ENCODE data around the gene IGF2BP2. TPM values are rescaled to one million over a fixed set of nuclear protein-coding genes. Genes with fewer than 3 reads are reported as not detected.

Gene IGF2BP2
- total and polyA plus RNA-seq, 9 of the 15 experiments (the other 6 are each of a cell fraction or from before 2014, with no cell fraction given), result 3.2 to 59.6 (median 30.5) TPM

DNA sequence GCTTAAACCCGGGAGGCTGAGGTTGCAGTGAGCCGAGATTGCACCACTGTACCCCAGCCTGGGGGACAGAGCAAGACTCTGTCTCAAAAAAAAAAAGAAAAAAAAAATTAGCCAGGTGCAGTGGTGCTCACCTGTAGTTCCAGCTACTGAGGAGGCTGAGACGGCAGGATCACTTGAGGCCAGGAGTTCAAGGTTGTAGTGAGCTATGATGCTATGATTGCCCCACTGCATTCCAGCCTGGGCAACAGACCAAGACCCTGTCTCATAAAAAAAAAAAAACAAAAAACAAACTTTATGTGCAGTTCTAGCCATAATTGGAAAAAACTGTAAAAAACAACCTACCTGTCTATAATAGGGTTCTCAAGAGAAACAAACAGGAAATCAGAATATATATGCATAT lies 39.9 kb upstream of the IGF2BP2 start:
- no peak for TF ChIP-seq MNT (conservative IDR thresholded peaks at IDR 0.05)
- TF ChIP-seq ELF4 (CRISPR knock-in tag; IDR thresholded peaks at IDR 0.05), result no peak
- Histone ChIP-seq H3K4me2 (ENCODE audit: insufficient read depth, low read length) (no peak overlapping the region), H3K9me1 (ENCODE audit: control insufficient read depth, insufficient read depth, low read length) (no peaks in the 10 kb centered on the region), H4K20me1 (replicated peaks; ENCODE audit: control insufficient read depth, insufficient read depth, low read length) (no peaks in the 10 kb centered on the region), H3K27me3 (ENCODE audit: control insufficient read depth in 2 of 2, insufficient read depth in 2 of 2, low read length in 2 of 2) (peaks cover 0 to 3% of the 10 kb centered on the region in 2 experiments; a peak in 1 of 5 replicates), H2AFZ (ENCODE audit: low read depth, low read length) (no peak overlapping the region), H3K4me1 (replicated peaks in 1 of 2; ENCODE audit: control insufficient read depth in 2 of 2, insufficient read depth in 2 of 2, low read length in 2 of 2) (no peaks in the 10 kb centered on the region; a peak in 1 of 5 replicates), H3K27ac (ENCODE audit: extremely low read depth, low read depth, low read length) (no peak overlapping the region), H3K9ac (ENCODE audit: insufficient read depth in 1 of 2, low read depth in 2 of 2, low read length in 2 of 2) (no peak overlapping the region), H3K36me3 (ENCODE audit: control insufficient read depth, insufficient read depth, low read length) (no peaks in the 10 kb centered on the region), H3K9me3 (replicated peaks; ENCODE audit: control insufficient read depth, insufficient read depth, low read depth, low read length) (no peaks in the 10 kb centered on the region), H3K4me3 (no peak overlapping the region), H3K79me2 (ENCODE audit: control insufficient read depth, insufficient read depth, low read length) (no peaks in the 10 kb centered on the region)
- ATAC-seq, result no peak
- 15% methylated on average over 3 of the region's 3 CpGs for WGBS (ENCODE audit: insufficient coverage, low coverage, missing lambda C conversion rate)
- in situ Hi-C loops (cut with MboI) (no loop called here), intact Hi-C loops (cut with micrococcal nuclease) (no loop called here)
- no peak for FAIRE-seq
- BruUV-seq (replicated peaks), result no TSS peak
- POLR2A ChIA-PET, result interaction anchor here (1.2 kb wide), 1 partner anchor 8 kb away, joined by 4 read pairs; no protein-coding TSS in a partner anchor
- CTCF ChIA-PET (ENCODE audit: low intra/inter-chr PET ratio), result no interaction called here
- no peak for DNase-seq (ENCODE audit: extremely low read depth in 1 of 4, low spot score in 3 of 4)

- no peaks in the 10 kb centered on the region for H3K27me3 ChIP-seq (ENCODE audit: control insufficient read depth in 2 of 2, insufficient read depth in 2 of 2, low read length in 2 of 2)
- ChIA-PET CTCF (ENCODE audit: low intra/inter-chr PET ratio) (no interaction called here), POLR2A (interaction anchor here (1.0 to 1.8 kb wide), 3 partner anchors 11 to 206 kb away, joined by 3 to 4 read pairs (median 4); no protein-coding TSS in a partner anchor)
- no peaks in the 10 kb centered on the region; a peak in 1 of 5 replicates for H3K4me1 ChIP-seq (replicated peaks in 1 of 2; ENCODE audit: control insufficient read depth in 2 of 2, insufficient read depth in 2 of 2, low read length in 2 of 2)
- H3K4me3 ChIP-seq, result no peak overlapping the region
- TF ChIP-seq ZNF316 (IDR thresholded peaks at IDR 0.05) (peak; percentile 83), MAFF (IDR thresholded peaks at IDR 0.05; ENCODE audit: low read length) (peak; percentile 20; the same call in 1 of the 2 replicates), C11orf30 (IDR thresholded peaks at IDR 0.05; ENCODE audit: low read depth) (peak; percentile 63; the same call in 1 of the 2 replicates), CEBPG (CRISPR knock-in tag; IDR thresholded peaks at IDR 0.05) (no peak), CEBPG (tag; conservative IDR thresholded peaks at IDR 0.05 in 1 of 2, IDR thresholded peaks at IDR 0.05 in 1 of 2) (0 out of 4 replicates have a peak, but pooled peaks of 1 of the 2 experiments have one; percentile 28), PRPF4 (IDR thresholded peaks at IDR 0.05; ENCODE audit: insufficient read depth, low read depth, low read length, poor library complexity, severe bottlenecking) (no peak), CHD2 (IDR thresholded peaks at IDR 0.05; ENCODE audit: low read depth, low read length) (no peak)
- TF ChIP-seq, protein P1, sequence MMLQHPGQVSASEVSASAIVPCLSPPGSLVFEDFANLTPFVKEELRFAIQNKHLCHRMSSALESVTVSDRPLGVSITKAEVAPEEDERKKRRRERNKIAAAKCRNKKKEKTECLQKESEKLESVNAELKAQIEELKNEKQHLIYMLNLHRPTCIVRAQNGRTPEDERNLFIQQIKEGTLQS (IDR thresholded peaks at IDR 0.05), result peak; percentile 25; the same call in 1 of the 2 replicates
- TF ChIP-seq, protein P1 (CRISPR knock-in tag; conservative IDR thresholded peaks at IDR 0.05), result no peak
- no peaks in the 10 kb centered on the region for H4K20me1 ChIP-seq (replicated peaks; ENCODE audit: control insufficient read depth, insufficient read depth, low read length)
- no peaks in the 10 kb centered on the region for H3K9me3 ChIP-seq (replicated peaks; ENCODE audit: control insufficient read depth, insufficient read depth, low read depth, low read length)
- H3K27ac ChIP-seq (ENCODE audit: extremely low read depth, low read depth, low read length), result no peak overlapping the region
- H3K36me3 ChIP-seq (ENCODE audit: control insufficient read depth, insufficient read depth, low read length), result no peaks in the 10 kb centered on the region
- whole genome bisulfite sequencing (ENCODE audit: insufficient coverage, low coverage, missing lambda C conversion rate), result 50% methylated on average over 4 of the region's 4 CpGs
- ATAC-seq (no peak), DNase-seq (ENCODE audit: extremely low read depth in 1 of 4, low spot score in 3 of 4) (no peak), FAIRE-seq (no peak)
- no peak overlapping the region for H2AFZ ChIP-seq (ENCODE audit: low read depth, low read length)
- no peaks in the 10 kb centered on the region for H3K79me2 ChIP-seq (ENCODE audit: control insufficient read depth, insufficient read depth, low read length)
- H3K4me2 ChIP-seq (ENCODE audit: insufficient read depth, low read length), result no peak overlapping the region
- in situ Hi-C loops (cut with MboI), result no loop called here
- BruUV-seq (replicated peaks), result no TSS peak
- intact Hi-C loops (cut with micrococcal nuclease), result no loop called here
- no peak overlapping the region for H3K9ac ChIP-seq (ENCODE audit: insufficient read depth in 1 of 2, low read depth in 2 of 2, low read length in 2 of 2)
- H3K9me1 ChIP-seq (ENCODE audit: control insufficient read depth, insufficient read depth, low read length), result no peaks in the 10 kb centered on the region
These were observed 38.1 kb upstream of the IGF2BP2 start for GRCh38 chr3:185862920-185863319.
